Esophagus muscularis mucosa (tissue), 3 donors: ENCODE results near the gene COQ4.

ENCODE experiments used
- POLR2A ChIP-seq: fragments of 450-650 bp; IDR thresholded peaks from one replicate; pipeline ENCODE4 v1.6.1; 2017; ENCODE audit warnings: antibody characterized with exemption, moderate library complexity, mild to moderate bottlenecking, low read depth
- TF ChIP-seq, protein P1 (sequence below), 3 experiments: fragments of 200-600 bp in 2 of 3; fragments of 450-650 bp in 1 of 3; sonication (generic) in 2 of 3; IDR thresholded peaks; one replicate each; pipeline ENCODE4 v1.5.1; 2017 to 2019; ENCODE audit warnings: antibody characterized with exemption in 3 of 3, mild to moderate bottlenecking in 2 of 3, moderate library complexity in 1 of 3

DNA sequence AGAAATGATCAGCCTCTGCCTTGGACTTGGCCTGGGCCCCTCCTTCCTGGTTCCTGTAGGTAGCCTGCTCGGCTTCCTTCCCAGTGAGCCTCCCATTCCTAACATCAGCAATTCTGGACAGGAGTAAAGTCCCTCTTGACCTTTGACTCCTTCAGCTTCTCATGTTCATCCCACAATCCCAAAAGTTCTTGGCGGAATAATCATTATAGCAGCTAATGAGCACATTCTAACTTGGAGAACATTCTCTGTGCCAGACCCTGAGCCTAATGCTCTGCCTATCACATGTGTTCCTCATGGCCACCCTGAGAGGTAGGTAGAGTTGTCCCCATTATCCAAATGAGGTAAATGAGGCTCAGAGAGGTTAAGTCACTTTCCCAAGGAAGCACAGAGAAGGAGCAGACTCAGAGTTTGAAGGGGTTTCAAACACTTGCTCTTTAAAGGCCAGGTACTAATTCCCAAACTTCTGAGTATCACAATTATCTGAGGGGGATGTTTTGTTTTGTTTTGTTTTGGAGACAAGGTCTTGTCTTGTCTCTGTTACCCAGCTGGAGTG lies 25.3 kb upstream of the COQ4 start:
- TF ChIP-seq, protein P1, sequence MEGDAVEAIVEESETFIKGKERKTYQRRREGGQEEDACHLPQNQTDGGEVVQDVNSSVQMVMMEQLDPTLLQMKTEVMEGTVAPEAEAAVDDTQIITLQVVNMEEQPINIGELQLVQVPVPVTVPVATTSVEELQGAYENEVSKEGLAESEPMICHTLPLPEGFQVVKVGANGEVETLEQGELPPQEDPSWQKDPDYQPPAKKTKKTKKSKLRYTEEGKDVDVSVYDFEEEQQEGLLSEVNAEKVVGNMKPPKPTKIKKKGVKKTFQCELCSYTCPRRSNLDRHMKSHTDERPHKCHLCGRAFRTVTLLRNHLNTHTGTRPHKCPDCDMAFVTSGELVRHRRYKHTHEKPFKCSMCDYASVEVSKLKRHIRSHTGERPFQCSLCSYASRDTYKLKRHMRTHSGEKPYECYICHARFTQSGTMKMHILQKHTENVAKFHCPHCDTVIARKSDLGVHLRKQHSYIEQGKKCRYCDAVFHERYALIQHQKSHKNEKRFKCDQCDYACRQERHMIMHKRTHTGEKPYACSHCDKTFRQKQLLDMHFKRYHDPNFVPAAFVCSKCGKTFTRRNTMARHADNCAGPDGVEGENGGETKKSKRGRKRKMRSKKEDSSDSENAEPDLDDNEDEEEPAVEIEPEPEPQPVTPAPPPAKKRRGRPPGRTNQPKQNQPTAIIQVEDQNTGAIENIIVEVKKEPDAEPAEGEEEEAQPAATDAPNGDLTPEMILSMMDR (IDR thresholded peaks at IDR 0.05), result no peak
- no peak for TF ChIP-seq POLR2A
